ENCODE results near the gene ZGPAT.

DNA sequence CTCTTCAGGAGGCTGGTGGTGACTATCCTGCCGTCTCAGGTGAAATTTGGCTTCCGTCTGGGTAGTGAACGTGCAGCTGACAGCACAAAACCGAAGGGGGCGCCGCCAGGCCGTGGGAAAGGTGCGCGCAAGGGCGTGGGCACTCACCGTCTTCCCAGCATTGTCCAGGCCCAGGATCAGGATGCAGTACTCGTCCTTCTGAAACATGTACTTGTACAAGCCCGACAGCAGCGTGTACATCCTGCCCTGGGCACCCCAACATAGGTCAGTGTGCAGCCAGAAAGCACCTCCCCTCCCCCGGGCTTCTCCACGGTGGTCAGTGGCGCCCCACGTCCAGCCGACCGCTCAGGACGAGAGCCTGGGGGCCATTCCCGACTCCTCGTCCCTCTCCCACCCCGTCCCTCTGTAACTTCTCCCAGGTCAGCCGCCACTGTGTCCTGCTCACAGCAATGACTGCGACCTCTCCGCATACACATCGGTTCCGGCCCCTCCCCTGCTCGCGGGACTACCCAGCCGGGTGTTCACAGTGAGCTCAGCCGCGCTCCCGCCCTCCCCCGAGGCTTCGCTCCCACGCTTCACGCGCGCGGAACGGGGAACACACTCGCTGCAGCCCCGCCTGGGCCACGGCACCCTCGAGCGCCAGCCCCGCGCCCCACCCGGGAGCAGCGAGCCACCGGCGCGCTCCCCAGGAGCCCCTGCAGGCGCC lies 834 bp upstream of the ZGPAT start:
- TF ChIP-seq EZH2 (IDR thresholded peaks at IDR 0.05; ENCODE audit: borderline replicate concordance, low read length): no peak
- peak; percentile 80 for TF ChIP-seq CTCF (IDR thresholded peaks at IDR 0.05; ENCODE audit: low read length)
